Neural progenitor cell (in vitro differentiated cells): ENCODE measurements around the gene MBNL2. TPM values are rescaled to one million over a fixed set of nuclear protein-coding genes. Genes with fewer than 3 reads are reported as not detected.

Experiments used
- DNase-seq: peaks from one replicate; pipeline ENCODE4 v3.0.0-alpha.2; 2016; ENCODE audit warnings: low spot score
- H2AFZ ChIP-seq: fragments of 200-600 bp; sonication (generic); replicated peaks from 2 replicates; pipeline ENCODE4 v1.6.1; 2016; ENCODE audit warnings: antibody characterized with exemption
- H3F3A ChIP-seq: fragments of 200-600 bp; sonication (generic); 2 replicates; pipeline ENCODE4 v1.6.1; 2016; ENCODE audit warnings: antibody characterized with exemption, low read depth
- H3K27ac ChIP-seq: fragments of 200-600 bp; sonication (generic); 2 replicates; pipeline ENCODE4 v1.5.1; 2016; ENCODE audit warnings: mild to moderate bottlenecking
- H3K27me3 ChIP-seq: fragments of 200-600 bp; sonication (generic); 2 replicates; pipeline ENCODE4 v1.6.1; 2016; ENCODE audit warnings: mild to moderate bottlenecking, moderate library complexity
- H3K36me3 ChIP-seq: fragments of 200-600 bp; sonication (generic); 2 replicates; pipeline ENCODE4 v1.5.1; 2016
- H3K4me1 ChIP-seq: fragments of 200-600 bp; sonication (generic); 2 replicates; pipeline ENCODE4 v1.6.1; 2016; ENCODE audit warnings: mixed run types
- H3K4me2 ChIP-seq: fragments of 200-600 bp; sonication (generic); 2 replicates; pipeline ENCODE4 v1.6.1; 2016
- H3K4me3 ChIP-seq: fragments of 200-600 bp; sonication (generic); 2 replicates; pipeline ENCODE4 v1.5.1; 2016
- H3K79me2 ChIP-seq: fragments of 200-600 bp; sonication (generic); 2 replicates; pipeline ENCODE4 v1.6.1; 2016; ENCODE audit warnings: low read depth
- H3K9ac ChIP-seq: fragments of 200-600 bp; sonication (generic); 2 replicates; pipeline ENCODE4 v1.6.1; 2016
- H3K9me3 ChIP-seq: fragments of 200-600 bp; sonication (generic); 2 replicates; pipeline ENCODE4 v1.5.1; 2016; ENCODE audit warnings: low read depth
- H4K20me1 ChIP-seq: fragments of 200-600 bp; sonication (generic); 2 replicates; pipeline ENCODE4 v1.6.1; 2016; ENCODE audit warnings: low read depth
- H3K27ac Mint-ChIP-seq: 3 replicates; pipeline ENCODE4 v1.8.0; 2021; ENCODE audit warnings: mixed read lengths
- H3K27me3 Mint-ChIP-seq: 2 replicates; pipeline ENCODE4 v1.8.0; 2022; ENCODE audit warnings: low read depth, mild to moderate bottlenecking, inconsistent platforms, moderate library complexity, mixed read lengths; ENCODE audit not compliant: insufficient read depth
- H3K36me3 Mint-ChIP-seq: 3 replicates; pipeline ENCODE4 v1.8.0; 2021; ENCODE audit warnings: mixed read lengths
- H3K4me1 Mint-ChIP-seq: 3 replicates; pipeline ENCODE4 v1.8.0; 2021; ENCODE audit warnings: mixed read lengths
- H3K4me3 Mint-ChIP-seq: 3 replicates; pipeline ENCODE4 v1.8.0; 2021; ENCODE audit warnings: mild to moderate bottlenecking, moderate library complexity, mixed read lengths
- H3K9me3 Mint-ChIP-seq: 3 replicates; pipeline ENCODE4 v1.8.0; 2020; ENCODE audit warnings: mixed read lengths
- CTCF ChIP-seq: fragments of 200-600 bp; sonication (generic); IDR thresholded peaks from 2 replicates; pipeline ENCODE4 v1.5.1; 2017; ENCODE audit warnings: antibody characterized with exemption, mild to moderate bottlenecking
- EZH2 ChIP-seq: fragments of 200-600 bp; sonication (generic); IDR thresholded peaks from 2 replicates; pipeline ENCODE4 v1.6.1; 2017; ENCODE audit warnings: antibody characterized with exemption, mild to moderate bottlenecking, moderate library complexity
- EZH2phosphoT487 ChIP-seq: fragments of 200-600 bp; sonication (generic); IDR thresholded peaks from 2 replicates; pipeline ENCODE4 v1.6.1; 2017; ENCODE audit warnings: antibody characterized with exemption
- total RNA-seq: library from RNA; depleted of rRNA; stranded (reverse); fragments of >200 nt; gene quantifications from 2 replicates; pipeline ENCODE4 v1.2.3, GENCODE V29; 2015; ENCODE audit warnings: low replicate concordance

Gene MBNL2
- total RNA-seq, 1 donor from 2014 or later = 19.6 TPM

DNA sequence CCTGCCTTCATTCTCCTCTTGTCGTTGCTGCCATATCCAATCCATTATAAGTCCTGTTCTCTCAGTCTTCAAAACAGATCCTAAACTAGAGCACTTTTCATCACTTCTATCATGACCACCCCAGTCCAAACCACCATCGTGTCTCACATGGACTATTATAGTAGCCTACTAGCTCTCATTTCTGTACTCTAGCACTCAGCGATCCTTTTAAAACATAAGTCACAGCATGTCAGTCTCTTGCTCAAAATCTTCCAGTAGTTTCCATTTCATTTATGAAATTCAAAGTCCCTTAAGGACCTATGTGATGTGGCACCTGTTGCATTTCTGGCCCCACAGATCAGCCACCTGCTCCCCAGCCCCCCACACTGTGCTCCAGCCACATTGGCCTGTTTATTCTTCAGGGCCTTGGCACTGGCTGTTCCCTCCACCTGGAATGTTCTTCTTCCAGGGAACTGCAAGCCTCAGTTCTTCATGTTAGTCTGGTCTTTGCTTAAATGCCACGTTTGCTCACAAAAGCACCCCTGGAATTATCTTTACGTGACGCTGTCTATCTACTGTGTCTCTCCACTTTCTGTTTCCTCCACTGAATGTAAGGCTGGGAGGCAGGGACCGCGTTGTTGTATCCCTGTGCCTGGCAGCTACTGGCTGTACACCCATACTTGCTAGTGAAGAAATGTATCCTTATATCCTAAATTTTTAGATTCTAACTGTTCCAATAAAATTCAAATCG, 64.3 kb downstream of the MBNL2 start:
- Histone ChIP-seq H3K79me2 (no peaks in the 10 kb centered on the region), H3K36me3 (no peaks in the 10 kb centered on the region)
- no peak for TF ChIP-seq EZH2
- no peak for TF ChIP-seq CTCF
- TF ChIP-seq EZH2phosphoT487 = no peak

DNA sequence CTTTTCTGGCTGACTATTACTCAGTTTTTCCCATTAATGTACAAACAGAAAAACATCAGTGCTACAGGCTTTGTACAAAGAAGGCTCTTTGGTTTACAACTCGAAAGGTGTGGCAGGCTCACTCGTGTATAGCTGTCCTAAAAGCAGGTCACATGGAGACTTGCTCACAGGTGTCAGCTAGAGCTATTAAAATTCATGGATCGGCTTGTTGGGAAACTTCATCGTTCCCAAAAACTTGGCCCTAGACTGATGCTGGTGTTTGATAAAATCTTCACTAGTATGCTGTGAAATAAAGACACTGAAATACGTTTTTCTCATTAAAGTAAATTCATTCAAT, 64.9 kb downstream of the MBNL2 start:
- H3K9me3 ChIP-seq = no peaks in the 10 kb centered on the region
- no peaks in the 10 kb centered on the region for H4K20me1 ChIP-seq
- H3K27me3 ChIP-seq = no peaks in the 10 kb centered on the region
- no peaks in the 10 kb centered on the region for H3F3A ChIP-seq
- H3K27ac ChIP-seq = no peak overlapping the region
- H3K79me2 ChIP-seq = no peaks in the 10 kb centered on the region
- Mint-ChIP-seq H3K27ac (no peak overlapping the region), H3K27me3 (peaks cover 3% of the 10 kb centered on the region), H3K9me3 (peaks cover 3% of the 10 kb centered on the region), H3K36me3 (peaks cover 8% of the 10 kb centered on the region), H3K4me1 (no peaks in the 10 kb centered on the region), H3K4me3 (no peak overlapping the region)
- no peaks in the 10 kb centered on the region for H3K4me1 ChIP-seq
- no peak for DNase-seq
- no peaks in the 10 kb centered on the region for H3K36me3 ChIP-seq
- TF ChIP-seq EZH2phosphoT487 (no peak), EZH2 (no peak), CTCF (no peak)
- no peak overlapping the region for H3K4me3 ChIP-seq
- no peak overlapping the region for H3K9ac ChIP-seq
- H3K4me2 ChIP-seq = no peak overlapping the region
- no peak overlapping the region for H2AFZ ChIP-seq

More for the DNA sequence above, 64.3 kb downstream of the MBNL2 start:
- DNase-seq = no peak
- no peak overlapping the region for H3K27ac Mint-ChIP-seq
- Histone ChIP-seq H4K20me1 (no peaks in the 10 kb centered on the region), H3K9ac (no peak overlapping the region), H3K4me2 (no peak overlapping the region), H2AFZ (no peak overlapping the region), H3F3A (no peaks in the 10 kb centered on the region), H3K9me3 (no peaks in the 10 kb centered on the region), H3K4me1 (no peaks in the 10 kb centered on the region), H3K4me3 (no peak overlapping the region), H3K27ac (no peak overlapping the region), H3K27me3 (no peaks in the 10 kb centered on the region)
- H3K27me3 Mint-ChIP-seq = peaks cover 3% of the 10 kb centered on the region
- no peaks in the 10 kb centered on the region for H3K4me1 Mint-ChIP-seq
- peaks cover 8% of the 10 kb centered on the region for H3K36me3 Mint-ChIP-seq
- peaks cover 3% of the 10 kb centered on the region for H3K9me3 Mint-ChIP-seq
- H3K4me3 Mint-ChIP-seq = no peak overlapping the region

GRCh38 chr13:97288486-97288900, 66.4 kb downstream of the MBNL2 start:
- Histone ChIP-seq H3K9me3 (no peaks in the 10 kb centered on the region), H3K4me3 (no peak overlapping the region), H3K4me2 (no peak overlapping the region), H3K27me3 (no peaks in the 10 kb centered on the region), H3K36me3 (no peaks in the 10 kb centered on the region), H3K27ac (no peak overlapping the region), H4K20me1 (no peaks in the 10 kb centered on the region), H3K79me2 (no peaks in the 10 kb centered on the region), H3K9ac (no peak overlapping the region), H3K4me1 (no peaks in the 10 kb centered on the region), H3F3A (no peaks in the 10 kb centered on the region), H2AFZ (no peak overlapping the region)
- H3K4me3 Mint-ChIP-seq = no peak overlapping the region
- peaks cover 3% of the 10 kb centered on the region for H3K27me3 Mint-ChIP-seq
- H3K27ac Mint-ChIP-seq = no peak overlapping the region
- no peak for DNase-seq
- no peaks in the 10 kb centered on the region for H3K4me1 Mint-ChIP-seq
- peaks cover 7% of the 10 kb centered on the region for H3K36me3 Mint-ChIP-seq
- H3K9me3 Mint-ChIP-seq = peaks cover 5% of the 10 kb centered on the region
- no peak for TF ChIP-seq EZH2phosphoT487
- TF ChIP-seq EZH2 = no peak
- no peak for TF ChIP-seq CTCF
